K562 treated with DMSO at 1 percent for 48 hours (cell line): ENCODE results near the gene XPO4. TPM values are rescaled to one million over a fixed set of nuclear protein-coding genes. Genes with fewer than 3 reads are reported as not detected.

Source experiments
- total RNA-seq: library from RNA; unstranded; fragments of 300-600 nt; gene quantifications from 2 replicates; pipeline ENCODE4 v1.2.3, GENCODE V29; 2022; ENCODE audit warnings: low replicate concordance; ENCODE audit errors: extremely low read depth

XPO4 gene
- total RNA-seq, result not detected in 2 replicates

GRCh38 chr13:20902438-20903163 is at the start of gene XPO4:
Gene XPO4, minus strand, starts transcription at chr13:20902746. Its CDS starts 8 bp downstream, at chr13:20902738.

GRCh38 chr13:20773194-20774080 is 129.1 kb downstream of the XPO4 start, which contains the start of gene EEF1AKMT1:
Gene EEF1AKMT1, minus strand, starts transcription at chr13:20773961. Its CDS starts 16,363 bp downstream, at chr13:20757598.

Other genes starting within 250 kb of the XPO4 start
- gene IL17D, start 199.0 kb downstream of the XPO4 start, total RNA-seq, result not detected in 2 replicates
- not detected in 2 replicates for gene EEF1AKMT1, start 128.8 kb downstream of the XPO4 start, total RNA-seq
- not detected in 2 replicates for gene LATS2, start 158.8 kb upstream of the XPO4 start, total RNA-seq
- not detected in 2 replicates for gene SAP18, start 237.4 kb upstream of the XPO4 start, total RNA-seq